HG03558 (cell line): Measurements from ENCODE around the gene SPDYE3.
"Not testable (repeated sequence)": the region's sequence is repeated elsewhere in the genome, so short reads cannot be mapped to it uniquely, and the experiment has no call there.

ENCODE experiments used
- ATAC-seq: cut with Tn5 transposase; IDR thresholded peaks from one replicate; pipeline ENCODE4 v1.9.1; 2021; ENCODE audit warnings: moderate number of reproducible peaks; ENCODE audit not compliant: unreplicated experiment; ENCODE audit errors: extremely low read depth

SPDYE3 gene

DNA sequence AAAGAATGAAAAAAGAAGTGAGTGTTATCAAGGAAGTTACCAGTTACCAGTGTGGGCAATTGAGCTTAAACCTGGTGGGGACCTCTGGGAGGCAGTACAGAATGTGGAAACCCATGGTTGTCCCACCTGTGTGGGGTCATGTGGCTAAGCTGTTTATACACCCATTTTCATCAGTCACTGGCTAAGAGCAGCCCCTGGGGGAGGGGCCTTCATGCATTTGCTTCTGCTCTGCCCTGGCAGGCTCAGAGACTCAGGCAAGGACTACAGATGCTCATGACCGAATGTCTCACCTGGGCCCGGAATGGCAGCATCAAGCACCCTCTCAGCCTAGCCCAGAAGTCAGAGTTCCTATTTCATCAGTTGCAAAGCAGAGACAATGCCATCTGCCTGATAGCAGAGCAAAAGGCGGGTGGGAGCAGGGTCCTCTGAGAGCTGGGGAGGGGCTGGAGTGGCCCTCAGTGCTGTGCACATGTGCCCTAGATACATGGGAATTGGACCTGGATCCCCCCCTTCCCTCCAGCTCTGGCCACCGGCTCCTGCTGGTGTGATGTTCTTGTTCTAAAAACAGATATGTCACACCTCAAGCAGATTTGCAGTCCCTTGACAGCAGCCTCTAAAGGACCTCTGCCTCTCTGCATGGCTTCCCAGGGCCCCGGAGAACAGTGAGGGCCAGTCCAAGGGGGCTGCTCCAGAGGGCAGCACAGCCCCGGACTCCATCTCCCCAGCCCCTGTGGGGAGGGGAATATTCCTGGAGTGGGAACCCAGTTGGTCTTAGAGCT is 20.1 kb upstream of the SPDYE3 start:
- not testable (repeated sequence) for ATAC-seq

- ATAC-seq: not testable (repeated sequence)
Measured at GRCh38 chr7:100288258-100288657, 19.2 kb upstream of the SPDYE3 start.

GRCh38 chr7:100292162-100292561 is 15.3 kb upstream of the SPDYE3 start:
- ATAC-seq: not testable (repeated sequence)

- not testable (repeated sequence) for ATAC-seq
Measured at GRCh38 chr7:100295269-100295668, 12.2 kb upstream of the SPDYE3 start.

GRCh38 chr7:100297852-100298631 is 9.5 kb upstream of the SPDYE3 start:
- not testable (repeated sequence) for ATAC-seq

- ATAC-seq: not testable (repeated sequence)
Measured at GRCh38 chr7:100298632-100298895, 8.9 kb upstream of the SPDYE3 start.

- ATAC-seq: not testable (repeated sequence)
Measured at GRCh38 chr7:100304526-100304925, 3.0 kb upstream of the SPDYE3 start.

- ATAC-seq: not testable (repeated sequence)
Measured at GRCh38 chr7:100318329-100318728, 10.8 kb downstream of the SPDYE3 start.

DNA sequence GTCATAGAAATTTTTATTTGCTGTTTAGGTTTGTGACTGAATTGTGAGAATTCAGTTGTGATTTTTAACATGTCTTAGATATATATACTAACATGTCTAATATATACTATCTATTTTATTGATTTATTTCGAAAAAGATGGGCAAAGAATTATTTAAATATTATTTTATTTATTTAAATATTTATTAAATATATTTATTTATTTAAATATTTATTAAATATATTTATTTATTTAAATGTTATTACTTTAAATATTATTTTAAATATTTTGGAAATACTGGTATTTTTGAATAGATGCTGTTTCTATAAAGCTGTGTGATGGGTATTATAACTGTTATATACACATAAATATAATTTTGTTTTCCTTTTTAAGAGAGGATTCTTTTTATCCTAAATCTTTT is 14.1 kb downstream of the SPDYE3 start:
- ATAC-seq: not testable (repeated sequence)

- ATAC-seq: not testable (repeated sequence)
Measured at GRCh38 chr7:100324194-100324593, 16.7 kb downstream of the SPDYE3 start.

- ATAC-seq: not testable (repeated sequence)
Measured at GRCh38 chr7:100325671-100326070, 18.2 kb downstream of the SPDYE3 start.

DNA sequence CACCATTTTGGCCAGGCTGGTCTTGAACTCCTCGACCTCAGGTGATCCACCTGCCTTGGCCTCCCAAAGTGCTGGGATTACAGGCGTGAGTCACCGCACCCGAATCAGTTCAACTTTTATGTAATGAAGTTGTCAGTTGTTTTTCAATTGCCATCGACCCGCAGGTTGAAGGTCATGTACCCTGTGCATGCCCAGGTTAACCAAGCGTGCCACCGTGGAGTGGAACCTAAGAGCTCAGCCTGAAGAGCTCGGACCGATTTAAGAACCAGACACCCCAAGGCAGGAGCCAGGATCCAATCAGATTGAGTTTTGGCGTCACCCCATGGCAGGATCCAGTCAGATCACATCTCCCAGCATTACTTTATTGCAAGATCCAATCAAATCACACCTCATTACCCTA is 19.4 kb downstream of the SPDYE3 start:
- not testable (repeated sequence) for ATAC-seq

DNA sequence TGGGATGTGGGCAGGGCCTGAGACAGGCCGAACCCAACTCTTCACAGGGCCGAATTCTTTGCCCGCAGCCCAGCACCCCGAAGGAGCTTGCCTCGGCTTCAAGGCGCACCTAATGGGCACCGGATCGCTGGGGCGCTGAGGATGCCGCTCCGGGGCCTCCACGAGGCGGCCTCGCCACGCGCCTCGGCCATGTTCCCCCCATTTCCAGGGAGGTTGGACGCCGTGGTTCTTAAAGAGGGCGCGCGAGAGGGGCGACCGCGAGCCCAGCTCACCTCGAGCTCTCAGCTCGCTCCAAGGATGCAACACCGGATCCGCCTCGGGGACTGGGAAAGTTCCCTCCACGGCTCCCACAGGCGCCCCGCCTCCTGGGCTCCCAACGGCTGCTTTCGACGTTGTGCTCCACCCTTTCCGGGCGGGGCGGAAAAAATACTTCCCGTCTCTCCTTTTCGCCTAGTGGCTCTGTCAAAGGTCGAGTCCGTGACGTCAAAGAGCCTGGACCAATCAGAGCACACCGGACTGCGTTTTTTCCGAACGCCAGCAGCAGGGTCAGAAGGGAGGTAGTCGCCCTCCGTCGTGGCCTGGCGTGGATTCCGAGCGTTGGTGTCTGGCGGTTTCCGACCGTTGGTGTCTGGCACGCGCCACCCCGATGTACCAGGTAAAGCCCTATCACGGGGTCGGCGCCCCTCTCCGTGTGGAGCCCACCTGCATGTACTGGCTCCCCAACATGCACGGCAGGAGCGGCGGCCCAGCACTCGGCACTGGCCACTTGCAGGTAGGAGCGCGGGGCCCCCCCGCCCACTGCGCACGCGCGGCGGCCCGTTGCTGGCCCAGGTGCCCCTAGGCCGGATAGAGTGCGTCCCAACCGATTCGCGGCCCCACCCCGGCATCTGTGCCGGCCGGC is 28.3 kb downstream of the SPDYE3 start:
- ATAC-seq: peak; percentile 74

DNA sequence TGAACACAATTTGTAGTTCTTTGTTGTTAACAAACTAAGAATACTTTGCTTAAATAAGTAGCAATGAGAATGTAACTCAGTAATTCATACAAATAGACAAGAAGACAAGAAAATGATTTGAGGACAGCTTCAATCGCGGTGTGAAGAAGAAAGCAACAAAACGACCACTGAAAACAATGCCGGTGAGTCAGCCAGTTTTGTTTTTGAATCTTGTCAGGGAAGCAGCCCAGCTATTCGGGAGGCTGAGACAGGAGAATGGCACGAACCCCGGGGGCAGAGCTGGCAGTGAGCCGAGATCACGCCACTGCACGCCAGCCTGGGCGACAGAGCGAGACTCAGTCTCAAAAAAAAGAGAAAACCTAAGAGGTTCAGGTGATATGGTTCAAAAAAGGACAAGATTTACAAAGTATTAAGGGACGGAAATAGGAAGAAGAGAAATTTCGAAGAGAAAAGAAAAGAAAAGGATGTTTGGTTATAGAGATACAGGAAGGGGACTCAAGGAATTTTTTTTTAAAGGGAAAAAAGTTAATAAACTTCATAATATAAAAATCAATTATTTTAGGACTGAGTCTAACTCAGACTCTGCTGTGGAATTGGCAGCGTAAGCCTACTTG is 30.7 kb downstream of the SPDYE3 start:
- ATAC-seq: not testable (repeated sequence)

DNA sequence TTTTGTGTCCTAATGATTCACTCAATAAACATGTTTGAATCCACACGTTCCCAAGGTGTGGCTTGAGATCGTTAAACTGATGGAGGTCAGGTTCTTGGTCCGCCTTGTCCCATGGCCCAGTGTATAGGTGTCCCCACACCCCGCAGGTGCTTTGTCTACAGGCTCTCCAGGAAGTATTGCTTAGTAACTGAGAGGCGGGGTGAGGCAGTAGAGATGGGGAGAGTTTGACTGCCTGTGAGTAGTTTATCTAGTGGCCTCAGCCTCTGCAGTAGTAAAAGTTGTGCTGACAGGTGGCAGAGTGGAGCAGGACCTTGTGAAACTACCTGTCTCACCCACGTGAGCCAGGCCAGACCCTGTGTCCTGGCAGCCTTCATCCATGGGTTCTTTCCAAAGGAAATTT is 33.8 kb downstream of the SPDYE3 start:
- not testable (repeated sequence) for ATAC-seq

- no peak for ATAC-seq
Measured at GRCh38 chr7:100342765-100343164, 35.3 kb downstream of the SPDYE3 start.

DNA sequence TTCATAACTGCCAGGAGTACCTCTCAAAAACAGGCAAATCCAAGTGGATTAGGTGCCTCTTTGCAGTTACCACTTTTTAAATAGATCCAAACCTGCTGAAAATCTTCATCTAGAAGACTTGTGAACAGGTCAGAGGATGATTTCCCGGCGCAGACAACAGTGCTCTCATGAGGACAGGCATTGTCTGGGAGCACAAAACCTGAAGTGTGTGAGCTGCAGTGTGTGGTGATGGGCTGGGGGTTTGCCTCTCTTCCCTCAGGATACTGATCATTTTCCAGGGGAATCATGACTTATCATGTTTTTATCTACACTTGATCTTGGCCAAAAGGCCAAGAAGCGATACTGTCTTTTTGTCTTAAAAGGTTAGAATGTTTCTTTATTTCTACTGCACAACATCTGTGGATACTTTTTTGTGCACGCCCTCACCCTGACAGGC is 36.6 kb downstream of the SPDYE3 start:
- ATAC-seq: not testable (repeated sequence)

- ATAC-seq: not testable (repeated sequence)
Measured at GRCh38 chr7:100344560-100345287, 37.2 kb downstream of the SPDYE3 start.

DNA sequence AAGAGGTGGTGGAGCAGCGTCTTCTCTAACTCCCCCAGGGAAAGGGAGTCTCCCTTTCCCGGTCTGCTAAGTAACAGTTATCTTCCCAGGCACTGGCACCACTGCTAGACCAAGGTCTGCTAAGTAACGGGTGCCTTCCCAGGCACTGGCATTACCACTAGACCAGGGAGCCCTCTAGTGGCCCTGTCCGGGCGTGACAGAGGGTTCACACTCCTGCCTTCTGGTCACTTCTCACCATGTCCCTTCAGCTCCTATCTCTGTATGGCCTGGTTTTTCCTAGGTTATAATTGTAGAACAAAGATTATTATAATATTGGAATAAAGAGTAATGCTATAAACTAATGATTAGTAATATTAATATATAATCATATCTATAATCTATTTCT is 37.8 kb downstream of the SPDYE3 start:
- not testable (repeated sequence) for ATAC-seq
